NCI-H2107 treated with DMSO at 0.1 percent for 48 hours (cell line): ENCODE data around the gene ITPA.
"Not testable (repeated sequence)": the region's sequence is repeated elsewhere in the genome, so short reads cannot be mapped to it uniquely, and the experiment has no call there.

ENCODE experiments used
- DNase-seq: peaks from one replicate; lab custom pipeline; 2025; ENCODE audit not compliant: unreplicated experiment; lab: John Stamatoyannopoulos, UW

ITPA gene

DNA sequence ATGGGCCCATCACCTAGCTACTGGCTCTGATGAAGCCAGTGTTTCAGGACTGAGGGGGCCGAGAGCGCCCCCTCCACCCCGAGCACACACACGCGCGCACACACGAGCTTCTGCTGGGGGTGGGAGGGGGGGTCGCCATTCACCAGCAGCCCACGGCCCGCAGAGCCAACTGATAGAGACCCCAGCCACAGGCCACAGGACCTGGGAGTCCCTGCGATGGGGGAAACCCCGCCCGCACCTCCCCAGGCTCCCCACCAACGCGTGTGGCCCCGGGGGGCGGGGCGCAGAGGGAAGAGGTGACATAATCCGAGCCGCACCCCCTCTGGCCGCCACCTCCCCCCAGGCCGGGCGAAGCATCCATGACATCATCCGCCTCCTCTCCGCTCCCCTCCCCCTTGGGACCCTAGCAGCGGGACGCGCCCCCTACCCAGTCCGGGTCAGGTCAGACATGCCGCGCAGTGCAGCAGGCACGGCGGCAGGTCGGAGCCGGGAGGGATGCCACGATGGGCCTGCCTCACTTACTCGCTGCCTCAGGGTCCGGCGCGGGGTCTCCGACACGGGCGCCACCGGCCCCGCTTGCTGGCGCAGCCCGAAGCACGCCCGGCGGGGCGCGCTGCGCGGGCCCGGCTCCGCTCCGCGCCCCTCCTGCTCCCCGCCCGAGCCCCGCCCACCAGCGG lies 36.2 kb upstream of the ITPA start, which contains the start of gene LZTS3:
Gene LZTS3, minus strand, starts transcription at position 617 of the 677 bp plus-strand sequence. CDS start 6,386 bp downstream, outside the sequence.
- peak; percentile 7 for DNase-seq

DNA sequence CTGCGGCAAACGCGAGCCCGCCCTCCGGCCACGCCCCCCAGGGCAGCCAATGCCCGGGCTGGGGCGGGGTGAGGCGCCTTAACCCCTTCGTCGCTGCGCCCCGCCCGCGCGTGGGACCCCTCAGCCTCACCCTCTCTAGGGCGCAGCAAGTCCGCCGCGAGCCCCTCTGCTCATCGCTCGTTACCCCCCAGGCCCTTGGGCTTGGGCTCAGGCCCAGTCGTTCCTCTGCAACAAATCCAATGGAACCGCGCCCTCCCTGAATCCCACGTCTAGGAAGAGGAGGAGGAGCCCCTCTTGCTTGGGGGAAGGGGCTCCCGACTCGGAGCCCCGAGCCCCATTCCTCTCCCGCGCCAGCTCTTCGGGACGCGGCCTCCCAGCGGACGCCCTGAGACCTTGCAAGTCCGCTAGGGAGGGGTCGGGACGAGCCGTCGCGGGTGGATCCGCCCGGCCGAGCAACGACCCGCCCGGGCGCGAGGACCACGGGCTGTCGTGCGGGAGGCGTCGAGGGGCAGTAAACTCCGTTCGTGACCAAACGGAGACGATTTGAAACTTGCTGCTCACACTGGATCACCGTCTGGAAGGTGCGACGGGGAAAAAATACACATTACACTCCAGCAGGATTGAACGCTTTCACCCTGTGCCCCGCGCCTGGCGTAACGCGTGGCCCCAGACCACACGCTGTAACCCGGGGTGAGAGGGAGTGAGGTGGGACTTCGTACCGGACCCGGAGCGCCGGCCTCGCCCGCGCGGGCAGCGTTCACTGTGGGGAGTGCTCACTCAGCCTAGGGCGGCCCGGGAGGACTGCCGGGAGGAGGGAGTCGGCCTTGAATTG lies 35.5 kb upstream of the ITPA start:
- peak; percentile 35 for DNase-seq

DNA sequence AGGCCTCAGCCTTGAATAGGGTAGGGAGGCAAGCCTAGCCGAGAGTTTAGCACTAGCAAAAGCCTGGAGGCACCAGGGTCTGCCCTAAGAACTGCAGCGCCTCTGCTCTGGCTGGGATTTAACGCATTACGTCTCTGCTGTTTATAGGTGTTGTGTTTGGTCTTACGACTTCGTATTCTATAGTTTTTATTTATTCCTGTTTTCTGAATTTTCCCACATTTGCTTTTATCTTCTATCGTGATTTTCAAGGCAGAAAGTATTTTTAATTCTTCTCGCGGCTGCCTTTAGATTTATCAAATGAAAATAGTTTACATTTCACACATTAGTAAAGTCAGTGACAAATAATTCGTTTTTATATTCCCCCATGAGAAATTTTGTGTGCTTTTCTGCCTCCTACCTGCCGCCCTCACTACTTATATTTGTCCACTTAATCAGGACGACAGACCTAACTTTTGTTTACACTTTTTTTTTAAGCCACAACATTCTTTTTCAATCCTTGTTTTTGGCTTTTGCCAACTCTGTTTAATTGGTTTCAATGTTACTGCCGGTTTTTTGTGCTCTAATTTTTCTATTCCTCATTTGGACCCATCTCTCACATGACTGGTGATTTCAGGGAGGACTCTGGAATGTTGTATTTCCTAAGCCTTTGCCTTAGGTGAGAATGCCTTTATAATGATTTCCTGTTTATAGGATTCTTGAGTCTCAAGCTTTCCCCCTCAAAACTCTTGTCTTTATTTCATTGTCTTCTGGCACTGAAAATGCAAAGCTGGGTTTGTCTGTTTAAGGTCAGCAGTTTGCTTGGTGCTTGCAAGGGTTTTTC lies 34.6 kb upstream of the ITPA start:
- no peak for DNase-seq

DNA sequence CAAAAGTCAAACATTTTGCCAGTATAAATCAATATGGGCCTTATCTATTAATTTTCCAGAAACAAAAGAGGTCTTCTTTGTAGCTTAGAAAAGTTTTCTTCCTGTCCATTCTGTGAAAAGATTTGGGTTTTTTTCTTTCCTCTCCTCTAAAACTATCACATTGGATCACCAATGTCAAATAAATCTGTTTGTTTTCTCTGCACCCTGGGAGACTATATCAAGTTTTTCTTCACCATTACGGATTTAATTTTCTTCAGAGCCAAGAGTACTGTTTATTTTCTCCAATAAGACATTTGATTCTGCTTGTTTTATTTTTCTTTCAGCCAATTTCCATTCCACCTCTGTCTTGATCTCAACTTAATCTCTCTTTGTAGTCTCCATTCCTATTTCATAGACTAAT lies 34.0 kb upstream of the ITPA start:
- no peak for DNase-seq

DNA sequence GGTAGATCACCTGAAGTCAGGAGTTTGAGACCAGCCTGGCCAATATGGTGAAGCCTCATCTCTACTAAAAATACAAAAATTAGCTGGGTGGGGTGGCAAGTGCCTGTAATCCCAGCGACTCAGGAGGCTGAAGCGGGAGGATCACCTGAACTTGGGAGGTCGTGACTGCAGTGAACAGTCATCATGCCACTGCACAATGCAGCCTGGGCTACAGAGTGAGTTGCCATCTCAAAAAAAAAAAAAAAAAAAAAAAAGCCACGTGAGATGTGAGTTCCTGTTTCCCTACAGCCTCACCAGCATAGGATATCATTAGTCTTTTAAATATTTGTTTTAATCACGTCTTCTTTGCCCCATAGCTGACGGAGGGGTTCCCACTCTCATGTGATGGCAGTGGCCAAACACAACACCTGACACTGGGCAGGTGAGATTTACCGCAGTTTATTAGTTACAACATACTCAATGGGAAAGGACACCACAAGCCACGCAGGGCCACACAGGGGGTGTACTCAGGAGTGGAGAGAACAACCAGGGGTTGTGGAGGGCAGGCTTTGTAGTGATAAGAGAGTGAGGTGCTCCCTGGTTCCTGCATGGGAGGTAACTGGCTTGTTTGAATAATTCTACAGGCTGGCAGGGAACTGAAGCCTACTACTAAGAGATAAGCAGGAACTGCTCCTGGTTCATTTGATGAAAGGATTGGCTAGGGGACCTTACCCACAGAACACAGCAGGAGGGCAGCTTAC lies 31.4 kb upstream of the ITPA start:
- DNase-seq = peak; percentile 10

DNA sequence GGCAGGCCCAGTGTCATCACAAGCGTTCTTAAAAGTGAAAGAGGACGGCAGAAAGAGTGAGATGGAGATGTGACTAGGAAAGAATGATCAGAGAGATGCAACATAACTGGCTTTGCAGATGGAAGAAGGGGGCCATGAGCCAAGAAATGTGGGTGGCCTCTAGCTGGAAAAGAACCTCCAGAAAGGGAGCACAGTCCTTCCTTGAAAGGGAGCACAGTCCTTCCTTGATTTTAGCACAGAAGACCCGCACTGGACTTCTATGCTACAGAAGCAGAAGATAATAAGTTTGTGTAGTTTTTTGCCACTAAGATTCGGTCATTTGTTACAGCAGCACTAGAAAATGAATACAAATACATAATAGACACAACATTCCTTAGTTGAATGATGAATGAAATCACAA lies 29.0 kb upstream of the ITPA start:
- no peak for DNase-seq

DNA sequence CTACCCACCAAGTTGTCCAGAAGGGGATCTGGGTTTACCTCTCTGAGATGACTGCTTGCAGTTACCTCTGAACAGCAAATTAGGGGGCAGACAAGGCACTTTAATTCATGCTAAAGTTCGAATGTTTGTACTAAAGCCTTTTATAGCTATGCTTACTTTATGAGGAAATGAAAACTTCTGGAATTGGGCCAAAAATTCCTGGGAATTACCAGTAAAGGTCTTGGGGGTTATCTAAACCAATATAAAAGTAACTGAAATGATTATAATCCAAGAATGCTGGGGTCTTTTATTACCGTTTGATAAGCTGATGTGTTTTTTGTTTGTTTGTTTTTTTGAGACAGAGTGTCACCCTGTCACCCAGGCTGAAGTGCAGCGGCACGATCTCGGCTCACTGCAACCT lies 28.0 kb upstream of the ITPA start:
- no peak for DNase-seq

DNA sequence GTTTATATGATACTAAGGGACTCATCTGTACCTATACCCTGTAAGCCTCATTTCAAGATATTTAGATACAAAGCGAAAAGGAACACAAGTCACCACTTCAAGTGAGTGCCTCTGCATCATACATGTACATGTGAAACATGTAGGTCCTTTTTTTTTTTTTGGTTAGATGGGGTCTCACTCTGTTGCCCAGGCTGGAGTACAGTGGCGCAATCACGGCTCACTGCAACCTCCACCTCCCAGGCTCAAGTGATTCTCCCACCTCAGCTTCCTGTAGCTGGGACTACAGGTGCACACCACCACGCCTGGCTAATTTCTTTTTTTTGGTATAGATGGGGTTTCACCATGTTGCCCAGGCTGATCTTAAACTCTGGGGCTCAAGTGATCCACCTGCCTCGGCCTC lies 26.9 kb upstream of the ITPA start:
- DNase-seq = not testable (repeated sequence)

DNA sequence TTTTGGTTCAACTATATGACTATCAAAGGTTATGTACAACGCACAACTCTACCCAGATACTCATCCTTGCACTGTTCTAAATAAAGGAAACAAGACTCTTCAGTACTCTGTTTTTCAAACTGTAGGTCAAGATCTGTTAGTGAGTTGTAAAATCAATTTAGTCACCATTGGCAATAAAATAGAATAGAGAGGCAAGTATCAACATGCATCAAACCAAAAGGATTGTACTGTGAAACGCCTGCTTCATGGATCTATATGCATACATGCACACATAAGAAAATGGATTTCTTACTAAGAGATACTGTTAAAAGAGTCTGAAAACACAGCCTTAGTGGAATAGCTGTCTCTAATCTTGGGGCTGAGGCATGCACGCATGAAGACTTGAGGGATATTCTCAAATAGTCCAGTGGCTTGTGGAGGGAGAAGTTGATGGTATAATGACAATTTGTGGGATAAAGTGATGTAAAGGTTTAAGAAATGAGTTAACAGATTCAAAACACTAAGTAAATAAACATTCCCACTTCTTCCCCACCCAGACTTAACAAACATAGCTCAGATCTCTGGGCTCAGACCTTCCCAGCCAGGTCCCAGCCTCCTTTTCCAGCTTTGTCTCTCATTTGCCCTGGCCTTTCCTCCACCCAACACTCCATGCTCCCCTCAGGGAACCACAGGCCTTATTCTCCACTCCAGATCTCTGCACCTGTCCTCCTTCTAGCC lies 25.2 kb upstream of the ITPA start:
- no peak for DNase-seq

DNA sequence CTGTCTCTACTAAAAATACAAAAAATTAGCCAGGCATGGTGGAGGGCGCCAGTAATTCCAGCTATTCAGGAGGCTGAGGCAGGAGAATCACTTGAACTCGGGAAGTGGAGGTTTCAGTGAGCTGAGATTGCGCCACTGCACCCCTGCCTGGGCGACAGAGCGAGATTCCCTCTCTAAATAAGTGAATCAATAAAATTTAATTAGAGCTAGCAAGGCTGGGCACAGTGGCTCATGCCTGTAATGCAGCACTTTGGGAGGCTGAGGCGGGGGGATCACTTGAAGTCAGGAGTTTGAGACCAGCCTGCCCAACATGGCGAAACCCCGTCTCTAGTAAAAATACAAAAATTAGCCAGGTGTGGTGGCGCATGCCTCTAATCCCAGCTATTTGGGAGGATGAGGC lies 21.4 kb upstream of the ITPA start:
- not testable (repeated sequence) for DNase-seq

DNA sequence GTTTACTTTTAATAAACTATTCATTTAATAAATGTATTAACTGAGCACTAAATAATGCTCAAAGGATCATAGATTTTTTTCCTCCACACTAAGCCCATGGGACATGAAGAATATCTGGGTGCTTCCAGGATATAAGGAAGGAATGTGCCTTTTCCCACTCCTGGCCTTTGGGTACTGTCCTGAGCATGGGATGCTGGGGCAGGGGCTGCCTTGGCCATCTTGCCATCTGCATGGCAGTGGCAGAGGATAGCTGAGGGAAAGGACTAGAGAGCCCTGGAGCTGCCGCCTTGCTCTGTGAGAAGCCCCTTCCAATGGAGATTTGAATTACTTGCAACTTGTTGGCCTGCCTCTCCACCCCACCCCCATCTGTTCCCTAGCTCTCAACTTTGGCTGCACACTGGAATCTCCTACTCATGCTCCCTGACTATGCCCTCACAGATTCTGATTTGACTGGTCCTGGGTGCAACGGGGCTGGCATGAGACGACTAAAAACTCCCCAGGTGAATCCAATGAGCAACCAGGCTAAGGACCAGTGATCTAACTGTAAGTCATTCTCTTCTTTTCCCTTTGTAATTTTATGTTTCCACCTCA lies 20.4 kb upstream of the ITPA start:
- DNase-seq = no peak

DNA sequence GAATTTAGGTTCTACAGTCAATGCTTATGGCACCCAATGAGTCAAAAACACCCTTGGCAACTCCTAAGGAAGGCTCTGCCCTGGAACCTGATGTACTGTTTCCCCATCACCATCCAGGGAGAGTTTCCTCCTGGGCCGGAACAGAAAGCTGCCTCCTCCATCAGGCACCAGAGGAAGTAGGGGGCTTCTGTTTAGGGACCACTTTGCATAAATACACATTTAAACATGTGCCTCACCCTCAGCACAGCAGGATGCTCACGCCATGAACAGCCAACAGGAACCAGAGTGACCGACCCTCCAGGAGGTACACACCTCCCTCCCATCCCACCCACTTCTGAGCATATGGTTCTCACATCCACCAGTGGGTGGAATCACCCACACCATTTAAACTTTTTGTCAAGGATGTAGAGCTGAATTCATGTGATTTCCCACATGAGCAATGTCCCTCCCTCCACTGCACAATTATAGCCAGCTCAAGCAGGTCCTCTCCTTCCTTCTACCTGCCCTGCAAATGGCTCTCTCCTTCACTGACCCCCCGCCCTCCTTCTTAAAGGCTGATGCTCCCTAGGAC lies 19.7 kb upstream of the ITPA start:
- no peak for DNase-seq

DNA sequence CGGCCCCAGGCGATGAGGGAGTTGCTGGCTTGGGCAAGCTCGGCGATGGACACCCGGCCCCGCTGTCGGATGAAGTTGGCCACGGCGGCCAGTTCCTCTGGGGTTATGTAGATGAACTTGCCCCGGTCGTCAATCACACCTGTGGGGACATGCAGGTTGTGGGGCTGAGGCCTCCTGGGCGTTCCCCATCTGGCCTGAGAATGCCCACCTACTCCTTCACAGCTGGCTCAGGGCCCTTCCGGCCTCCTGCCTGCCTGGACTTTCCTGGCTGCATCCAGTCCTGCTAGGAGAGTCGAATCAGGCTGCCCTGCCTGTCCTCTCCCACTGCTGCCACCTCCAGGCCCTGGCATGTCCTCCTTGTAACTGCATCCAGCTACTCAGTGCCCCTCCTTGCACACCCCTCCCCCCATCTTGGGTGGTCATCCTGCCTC lies 18.6 kb upstream of the ITPA start:
- DNase-seq = no peak

DNA sequence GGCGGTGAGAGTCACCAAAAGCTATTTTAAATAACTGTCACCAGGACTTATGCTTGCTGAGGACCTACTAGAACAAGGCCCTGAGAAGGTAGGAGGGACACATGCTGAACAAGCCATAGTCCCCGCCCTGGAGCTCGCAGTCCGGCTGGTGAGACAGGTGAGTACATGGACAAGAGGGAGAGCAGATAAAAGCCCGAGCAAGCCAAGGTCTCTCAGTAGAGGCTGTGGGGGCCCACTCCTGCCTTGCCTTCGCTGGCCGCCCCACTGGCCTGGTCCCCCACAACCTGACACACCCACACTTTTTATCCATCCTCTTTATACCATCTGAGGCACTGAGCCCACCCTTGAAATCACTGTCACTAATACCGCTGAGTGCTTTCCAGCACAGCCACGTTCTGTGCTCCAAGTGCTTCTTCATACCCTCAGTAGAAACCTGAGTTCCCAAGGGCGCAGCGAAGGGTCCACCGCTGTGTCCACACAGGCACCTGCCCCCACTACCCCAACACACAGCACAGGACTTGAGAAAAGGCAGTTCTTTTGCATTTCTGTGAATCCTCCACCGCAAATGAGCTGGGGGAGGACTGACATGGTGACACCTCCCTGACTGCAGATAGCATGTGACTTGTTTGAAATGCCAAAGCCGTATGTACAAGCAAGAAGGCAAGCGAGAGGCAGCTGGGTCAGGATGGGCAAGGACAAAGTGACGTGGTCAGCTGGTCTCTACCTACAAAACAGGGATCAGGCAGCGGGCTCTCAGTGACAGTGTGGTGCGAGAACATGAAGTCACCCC lies 16.9 kb upstream of the ITPA start:
- DNase-seq = no peak

DNA sequence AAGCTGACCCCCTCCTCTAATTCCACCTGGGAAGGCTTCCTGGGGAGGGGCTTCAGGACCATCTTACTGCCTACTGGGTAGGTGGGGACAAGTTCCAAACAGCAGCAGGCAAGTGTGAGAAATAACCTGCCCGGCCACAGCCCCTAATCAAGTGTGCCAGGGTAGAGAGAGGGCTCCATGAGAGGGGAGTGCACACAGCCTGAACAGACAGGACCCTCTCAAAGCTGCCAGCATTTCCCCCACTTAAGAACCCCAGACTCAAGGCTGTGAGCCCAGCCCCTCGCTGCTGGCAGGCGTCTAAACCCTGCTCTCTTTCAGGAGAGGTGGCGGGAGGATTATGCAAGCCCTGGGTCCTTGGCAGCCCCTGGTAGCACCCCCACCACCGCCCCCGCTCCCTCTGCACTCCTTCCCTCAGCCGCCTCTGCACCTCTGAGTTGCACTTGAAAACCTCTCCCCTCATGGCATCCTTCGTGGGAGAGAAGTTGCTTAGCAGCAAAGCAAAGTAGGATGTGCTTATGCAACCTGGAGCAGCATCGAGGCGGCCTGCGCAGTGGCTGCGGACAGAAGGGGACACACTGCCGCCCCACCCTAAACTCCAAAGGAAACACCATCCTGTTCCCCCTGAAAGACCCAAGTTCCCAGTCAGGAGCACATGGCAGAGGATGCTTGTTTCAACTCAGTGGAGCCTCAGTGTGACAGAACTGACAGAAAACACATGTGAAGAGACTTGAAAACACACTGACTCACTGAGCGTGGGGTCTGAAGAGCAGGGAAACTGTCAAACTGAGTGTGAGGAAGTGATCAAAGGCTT lies 15.3 kb upstream of the ITPA start:
- DNase-seq = no peak

DNA sequence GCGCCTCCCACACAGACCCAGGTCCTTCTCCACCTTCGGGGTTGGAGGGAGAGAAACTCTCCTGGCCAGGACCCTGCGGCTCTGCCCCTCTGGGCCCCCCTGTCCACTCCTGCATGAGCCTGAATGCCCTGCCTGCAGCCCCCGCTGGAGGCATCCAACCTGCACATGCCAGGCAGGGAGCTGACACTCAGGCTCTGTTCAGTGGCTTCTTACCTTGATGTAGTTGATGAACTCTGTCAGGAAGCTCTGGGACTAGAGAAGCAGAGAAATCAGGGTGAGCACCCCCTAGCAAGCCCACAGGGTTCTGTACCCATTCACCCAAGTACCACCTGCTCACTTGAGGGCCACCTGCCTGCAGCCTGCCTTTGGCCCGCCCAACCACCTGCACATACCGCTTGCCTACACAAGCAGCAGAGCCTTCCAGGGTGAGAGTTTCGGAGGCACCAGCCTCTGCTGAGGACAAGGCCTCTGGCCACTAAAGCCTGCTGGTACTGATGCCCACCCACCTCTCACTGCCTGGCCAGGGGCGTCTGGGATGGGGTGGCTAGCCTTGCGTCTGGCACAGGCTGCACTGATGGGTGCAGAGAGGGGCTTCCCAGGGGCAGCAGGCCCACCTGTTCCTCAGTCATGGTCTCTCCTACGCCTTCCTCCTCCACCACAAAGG lies 14.5 kb upstream of the ITPA start:
- peak; percentile 68 for DNase-seq

DNA sequence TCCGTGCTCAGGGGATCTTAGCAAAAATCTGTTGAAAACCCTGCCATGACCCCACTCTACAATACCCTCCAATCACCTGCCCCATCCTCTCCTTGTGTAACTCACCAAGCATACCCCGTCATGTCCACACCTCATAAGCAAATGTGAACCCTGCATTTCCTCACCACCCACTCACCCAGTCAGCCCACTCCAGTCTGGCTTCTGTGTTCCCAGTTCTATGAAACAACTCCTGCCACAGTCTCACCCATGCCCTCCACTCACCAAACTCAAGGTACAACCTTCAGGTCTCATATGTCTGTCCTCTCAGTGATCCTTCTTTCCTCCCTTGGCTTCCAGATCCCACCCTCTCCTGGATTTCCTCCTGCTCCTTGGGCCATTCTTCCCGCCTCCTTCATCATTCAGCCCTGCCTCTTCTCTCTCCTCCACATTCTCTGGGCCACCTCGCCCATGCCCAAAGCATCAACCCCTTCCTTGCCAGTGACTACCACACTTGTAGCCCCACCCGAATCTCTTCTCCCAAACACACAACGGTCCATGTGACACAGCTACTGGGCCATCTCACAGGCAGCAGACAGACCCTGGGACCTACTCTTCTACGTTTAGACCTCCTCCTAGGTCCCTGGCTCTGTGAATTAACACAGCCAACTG lies 13.6 kb upstream of the ITPA start:
- DNase-seq = no peak
